Common myeloid progenitor, CD34-positive (primary cell): ENCODE data around the gene FATE1.
"Not testable (repeated sequence)": the region's sequence is repeated elsewhere in the genome, so short reads cannot be mapped to it uniquely, and the experiment has no call there.

Experiments
- CTCF ChIA-PET: fragments of 350-600 bp; sonication (Branson Sonifier 250); formaldehyde crosslinking; loops from one replicate; lab custom pipeline; 2021; ENCODE audit warnings: antibody characterized with exemption; lab: Charles Lee
- POLR2A ChIA-PET: fragments of 350-600 bp; sonication (Branson Sonifier 250); formaldehyde crosslinking; loops from one replicate; lab custom pipeline; 2021; ENCODE audit warnings: antibody characterized with exemption; lab: Charles Lee
- DNase-seq, 3 donors: peaks; one replicate each; pipeline versions ENCODE4 v3.0.0 to v3.0.0-alpha.2; 2013
- H3K27ac ChIP-seq, 2 experiments: 1 replicate in 1 of 2; 2 replicates in 1 of 2; pipeline ENCODE4 v1.7.0; 2013; ENCODE audit warnings: inconsistent platforms in 2 of 2, low read length in 2 of 2, mild to moderate bottlenecking in 2 of 2, low read depth in 1 of 2, moderate library complexity in 1 of 2; ENCODE audit not compliant: severe bottlenecking in 2 of 2, insufficient read depth in 1 of 2, poor library complexity in 1 of 2
- H3K27me3 ChIP-seq, 5 experiments: replicated peaks in 2 of 5; 1 replicate in 3 of 5; 2 replicates in 2 of 5; pipeline versions ENCODE4 v1.6.1 to v1.7.0; 2013; ENCODE audit warnings: low read length in 4 of 5, mild to moderate bottlenecking in 2 of 5, moderate library complexity in 2 of 5, inconsistent platforms in 1 of 5; ENCODE audit not compliant: insufficient read depth in 5 of 5, control insufficient read depth in 4 of 5
- H3K36me3 ChIP-seq, 4 experiments: 1 replicate in 2 of 4; 2 replicates in 2 of 4; pipeline versions ENCODE4 v1.6.1 to v1.7.0; 2013; ENCODE audit warnings: low read length in 3 of 4, control low read depth in 1 of 4, mild to moderate bottlenecking in 1 of 4; ENCODE audit not compliant: control insufficient read depth in 4 of 4, insufficient read depth in 4 of 4
- H3K4me1 ChIP-seq, 4 experiments: 1 replicate in 3 of 4; 2 replicates in 1 of 4; pipeline versions ENCODE4 v1.6.1 to v1.7.1; 2013; ENCODE audit warnings: low read length in 3 of 4, mild to moderate bottlenecking in 3 of 4, control low read depth in 1 of 4, inconsistent platforms in 1 of 4, moderate library complexity in 1 of 4; ENCODE audit not compliant: control insufficient read depth in 4 of 4, insufficient read depth in 4 of 4; ENCODE audit errors: control extremely low read depth in 1 of 4
- H3K4me3 ChIP-seq, 7 experiments: 1 replicate in 4 of 7; 2 replicates in 3 of 7; pipeline versions ENCODE4 v1.5.1 to v1.7.0; 2013; ENCODE audit warnings: mild to moderate bottlenecking in 7 of 7, low read length in 6 of 7, moderate library complexity in 6 of 7, inconsistent platforms in 2 of 7, low read depth in 2 of 7, control low read depth in 1 of 7; ENCODE audit not compliant: insufficient read depth in 4 of 7, control insufficient read depth in 1 of 7; ENCODE audit errors: extremely low read depth in 1 of 7
- H3K9me3 ChIP-seq, 5 experiments: 1 replicate in 4 of 5; 2 replicates in 1 of 5; pipeline versions ENCODE4 v1.6.1 to v1.7.1; 2013; ENCODE audit warnings: low read length in 4 of 5, mild to moderate bottlenecking in 2 of 5, inconsistent platforms in 1 of 5, low read depth in 1 of 5, moderate library complexity in 1 of 5; ENCODE audit not compliant: control insufficient read depth in 4 of 5, insufficient read depth in 2 of 5; ENCODE audit errors: control extremely low read depth in 1 of 5
- WGBS: methylation state at CpG from one replicate; pipeline ENCODE4 v1.1.5; 2013; ENCODE audit not compliant: insufficient coverage; 5-methylcytosine and 5-hydroxymethylcytosine counted together

The FATE1 gene

DNA sequence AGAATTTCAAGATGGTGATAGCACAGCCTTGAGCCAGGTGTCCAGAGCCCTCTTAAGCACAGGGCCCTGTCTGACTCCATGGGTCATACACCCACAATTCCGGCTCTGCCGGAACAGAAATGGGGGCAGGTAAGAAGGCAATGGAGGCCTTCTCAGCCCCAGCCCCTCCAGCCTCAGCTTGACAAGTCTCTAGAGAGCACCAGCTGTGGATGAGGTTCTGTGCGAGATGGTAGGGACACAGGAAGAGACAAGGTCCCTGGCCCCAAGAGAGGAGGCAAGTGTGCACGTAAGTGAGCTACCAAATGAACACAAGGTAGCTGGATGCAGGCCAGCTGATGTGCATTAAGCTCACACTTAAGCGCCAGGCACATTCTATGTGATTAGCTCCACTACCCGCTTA is 23.0 kb upstream of the FATE1 start:
- DNase-seq: no peak
- Histone ChIP-seq H3K27me3 (peaks cover 2 to 53% (median 8%) of the 10 kb centered on the region in 5 experiments), H3K27ac (no peak overlapping the region), H3K9me3 (peaks cover 0 to 4% (median 0%) of the 10 kb centered on the region in 5 experiments), H3K4me1 (peaks cover 0 to 6% (median 0%) of the 10 kb centered on the region in 4 experiments), H3K36me3 (no peaks in the 10 kb centered on the region), H3K4me3 (no peak overlapping the region)
- WGBS: 88% methylated on average over 6 of the region's 6 CpGs
- ChIA-PET CTCF (no interaction called here), POLR2A (no interaction called here)

DNA sequence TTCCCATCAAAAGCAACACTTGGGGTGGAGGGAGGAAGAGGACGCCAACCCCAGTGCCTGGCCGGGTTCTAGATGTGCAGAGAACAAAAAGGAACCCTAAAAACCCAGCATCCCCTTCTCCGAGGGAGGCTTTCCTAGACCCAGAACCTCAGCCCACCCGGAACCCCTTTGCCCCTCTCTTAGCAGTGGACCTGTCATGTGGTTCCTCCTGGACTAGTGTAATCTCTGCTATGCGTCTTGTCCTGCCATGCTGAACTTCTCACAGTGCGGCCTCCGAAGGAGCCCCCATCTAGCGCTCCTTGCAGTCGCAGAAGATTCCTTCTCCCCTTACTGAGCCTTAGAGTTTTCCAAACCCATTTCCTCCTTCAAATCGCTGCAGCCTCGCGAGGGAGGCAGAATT is 21.7 kb upstream of the FATE1 start:
- H3K27me3 ChIP-seq: peaks cover 2 to 55% (median 11%) of the 10 kb centered on the region in 5 experiments
- H3K4me1 ChIP-seq: peaks cover 0 to 6% (median 0%) of the 10 kb centered on the region in 4 experiments
- ChIA-PET CTCF (no interaction called here), POLR2A (no interaction called here)
- 70% methylated on average over 12 of the region's 12 CpGs for WGBS
- peaks cover 0 to 6% (median 0%) of the 10 kb centered on the region in 5 experiments for H3K9me3 ChIP-seq
- DNase-seq: no peak
- no peak overlapping the region for H3K4me3 ChIP-seq
- H3K27ac ChIP-seq: no peak overlapping the region
- H3K36me3 ChIP-seq: no peaks in the 10 kb centered on the region

DNA sequence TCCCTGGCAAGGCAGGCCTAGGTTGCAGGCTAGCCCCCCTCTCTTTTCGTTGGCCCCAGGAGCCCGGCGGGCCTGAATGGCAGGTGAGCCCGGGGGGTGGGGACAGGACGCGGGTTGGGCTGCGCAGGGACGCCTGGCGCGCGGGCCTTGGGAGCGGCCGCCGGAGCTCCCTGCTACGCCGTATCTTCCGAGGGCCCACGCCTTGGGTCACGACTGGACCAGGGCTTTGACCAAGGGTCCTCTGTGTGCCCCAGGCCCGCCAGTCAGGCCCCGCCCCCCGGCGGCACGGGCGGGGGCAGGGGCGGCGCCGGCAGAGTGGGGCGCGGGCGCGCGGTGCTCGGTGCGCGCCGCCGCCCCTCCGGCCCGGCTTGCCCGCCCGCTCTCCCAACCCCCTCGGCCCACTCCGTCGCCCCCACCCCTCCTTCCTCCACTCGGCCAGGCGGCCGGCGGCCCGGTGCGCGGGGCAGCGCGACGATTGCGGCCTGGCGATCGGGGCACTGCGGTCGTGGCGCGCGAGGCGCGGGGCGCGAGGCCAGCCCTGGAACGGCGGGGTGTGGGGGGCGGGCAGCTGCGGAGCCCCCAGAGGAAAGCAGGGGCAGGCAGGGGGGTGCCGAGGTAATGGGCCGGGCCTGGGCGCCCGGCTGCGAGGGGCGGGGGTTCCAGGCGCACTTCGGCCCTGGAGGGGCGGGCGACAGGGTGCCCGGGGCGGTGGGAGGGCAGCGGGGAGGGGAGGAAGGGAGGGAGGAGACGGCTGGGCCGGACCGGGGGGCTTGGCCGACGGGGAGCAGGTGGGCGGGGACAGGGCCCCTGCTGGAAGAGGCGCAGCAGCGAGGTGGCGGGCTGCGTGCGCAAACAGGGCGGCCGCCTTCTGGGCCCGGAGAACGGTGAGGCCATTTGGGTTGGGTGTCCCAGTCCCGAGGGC is 20.9 kb upstream of the FATE1 start, which contains the start of gene PRRG3:
PRRG3 (plus strand) TSS at position 798 of the 922 bp plus-strand sequence. CDS start 3,357 bp downstream, outside the sequence.
- CTCF ChIA-PET: no interaction called here
- WGBS: 40% methylated on average over 45 of the region's 100 CpGs
- H3K36me3 ChIP-seq: no peaks in the 10 kb centered on the region
- H3K9me3 ChIP-seq: peaks cover 0 to 6% (median 0%) of the 10 kb centered on the region in 5 experiments
- POLR2A ChIA-PET: no interaction called here
- DNase-seq: no peak
- peaks cover 2 to 55% (median 11%) of the 10 kb centered on the region in 5 experiments for H3K27me3 ChIP-seq
- peaks cover 0 to 6% (median 0%) of the 10 kb centered on the region in 4 experiments for H3K4me1 ChIP-seq
- no peak within 1 kb of the TSS for H3K4me3 ChIP-seq
- H3K27ac ChIP-seq: no peak within 1 kb of the TSS

- peaks cover 2 to 52% (median 11%) of the 10 kb centered on the region in 5 experiments for H3K27me3 ChIP-seq
- peaks cover 0 to 6% (median 0%) of the 10 kb centered on the region in 5 experiments for H3K9me3 ChIP-seq
- peaks cover 0 to 6% (median 0%) of the 10 kb centered on the region in 4 experiments for H3K4me1 ChIP-seq
- ChIA-PET POLR2A (no interaction called here), CTCF (no interaction called here)
- no peak overlapping the region for H3K4me3 ChIP-seq
- no peaks in the 10 kb centered on the region for H3K36me3 ChIP-seq
- peak in 2 of 3 donors; percentile 10 to 30 for DNase-seq
- 44% methylated on average over 17 of the region's 19 CpGs for WGBS
- H3K27ac ChIP-seq: no peak overlapping the region
Observed at GRCh38 chrX:151695583-151696340, 20.1 kb upstream of the FATE1 start.

GRCh38 chrX:151697082-151697481 is 18.8 kb upstream of the FATE1 start:
- 98% methylated on average over 4 of the region's 8 CpGs for WGBS
- DNase-seq, CTCF ChIA-PET, H3K9me3 ChIP-seq, H3K4me1 ChIP-seq, POLR2A ChIA-PET, H3K4me3 ChIP-seq, H3K36me3 ChIP-seq, H3K27ac ChIP-seq: not testable (repeated sequence)
- H3K27me3 ChIP-seq: peaks cover 2 to 50% (median 11%) of the 10 kb centered on the region in 5 experiments

GRCh38 chrX:151697522-151697921 is 18.3 kb upstream of the FATE1 start:
- H3K36me3 ChIP-seq: no peaks in the 10 kb centered on the region
- ChIA-PET POLR2A (no interaction called here), CTCF (no interaction called here)
- peaks cover 0 to 6% (median 0%) of the 10 kb centered on the region in 5 experiments for H3K9me3 ChIP-seq
- peaks cover 2 to 50% (median 11%) of the 10 kb centered on the region in 5 experiments for H3K27me3 ChIP-seq
- H3K4me3 ChIP-seq: no peak overlapping the region
- H3K4me1 ChIP-seq: peaks cover 0 to 6% (median 0%) of the 10 kb centered on the region in 4 experiments
- no peak for DNase-seq
- no peak overlapping the region for H3K27ac ChIP-seq
- 68% methylated on average over 4 of the region's 4 CpGs for WGBS
